GM12878 (cell line): ENCODE results near the gene KIZ. TPM values are rescaled to one million over a fixed set of nuclear protein-coding genes. Genes with fewer than 3 reads are reported as not detected.

Experiments
- CHD1 ChIP-seq: IDR thresholded peaks from 2 replicates; pipeline ENCODE4 v1.6.1; 2012; ENCODE audit warnings: low read depth, low read length, improper control_type of control experiment
- CHD4 ChIP-seq: fragments of 200-600 bp; sonication (generic); IDR thresholded peaks from 2 replicates; pipeline ENCODE4 v1.6.1; 2016; ENCODE audit warnings: mild to moderate bottlenecking
- E2F8 ChIP-seq: fragments of 450-650 bp; IDR thresholded peaks from 2 replicates; pipeline ENCODE4 v1.6.1; 2018; ENCODE audit warnings: mild to moderate bottlenecking, low read depth, moderate library complexity; ENCODE audit not compliant: partially characterized antibody
- GABPA ChIP-seq: IDR thresholded peaks from 2 replicates; pipeline ENCODE4 v1.6.1; 2014; ENCODE audit warnings: antibody characterized with exemption, low read depth, mild to moderate bottlenecking, inconsistent platforms
- GATAD2B ChIP-seq: fragments of 450-650 bp; conservative IDR thresholded peaks from 2 replicates; pipeline ENCODE4 v1.6.1; 2017; ENCODE audit warnings: low read depth, mild to moderate bottlenecking, moderate library complexity
- PRDM15 ChIP-seq: fragments of 450-650 bp; formaldehyde crosslinking; IDR thresholded peaks from 2 replicates; pipeline ENCODE4 v1.4.0; 2020; ENCODE audit warnings: mild to moderate bottlenecking, moderate library complexity
- TCF3 ChIP-seq: IDR thresholded peaks from 2 replicates; pipeline ENCODE4 v1.6.1; 2012; ENCODE audit warnings: low read depth, mild to moderate bottlenecking, low read length, borderline replicate concordance; ENCODE audit not compliant: insufficient read depth
- polyA plus RNA-seq, 11 experiments: library from polyadenylated mRNA; depleted of rRNA in 4 of 11; unstranded in 6 of 11; stranded (reverse) in 5 of 11; fragments of >200 nt; fragmentation: Nextera tagmentation in 4 of 11; fragmentation: Illumina TruSeq in 1 of 11; extraction: Ambion mirVana in 4 of 11; extraction: Trizol in 1 of 11; gene quantifications; 1 replicate in 1 of 11; 2 replicates in 10 of 11; pipeline versions ENCODE4 v1.2.1 to v1.2.3, GENCODE V29; 2011 to 2016; ENCODE audit warnings: inconsistent platforms in 2 of 11, missing spikeins in 2 of 11, low read depth in 1 of 11
- total RNA-seq, 4 experiments: library from RNA; depleted of rRNA in 3 of 4; stranded (reverse); fragments of >200 nt in 3 of 4; fragmentation: Illumina TruSeq in 1 of 4; extraction: Trizol in 1 of 4; gene quantifications; 2 replicates each; pipeline versions ENCODE4 v1.2.1 to v1.2.3, GENCODE V29; 2013 to 2021

KIZ gene
- total and polyA plus RNA-seq, 10 of the 15 experiments (the other 5 are each of a cell fraction or from before 2014, with no cell fraction given): 2.7 to 11.0 (median 7.3) TPM

GRCh38 chr20:21175433-21175832, 49.6 kb downstream of the KIZ start (continued):
- TF ChIP-seq TCF3 (no peak), GATAD2B (no peak), CHD1 (no peak), GABPA (no peak), CHD4 (no peak), E2F8 (no peak), PRDM15 (CRISPR knock-in tag) (no peak)
